SIG-M5 (cell line): Measurements from ENCODE around the gene REP15.
"Not testable (repeated sequence)": the region's sequence is repeated elsewhere in the genome, so short reads cannot be mapped to it uniquely, and the experiment has no call there.

ENCODE experiments used
- DNase-seq: peaks from one replicate; lab custom pipeline; 2025; lab: John Stamatoyannopoulos, UW

Gene REP15

DNA sequence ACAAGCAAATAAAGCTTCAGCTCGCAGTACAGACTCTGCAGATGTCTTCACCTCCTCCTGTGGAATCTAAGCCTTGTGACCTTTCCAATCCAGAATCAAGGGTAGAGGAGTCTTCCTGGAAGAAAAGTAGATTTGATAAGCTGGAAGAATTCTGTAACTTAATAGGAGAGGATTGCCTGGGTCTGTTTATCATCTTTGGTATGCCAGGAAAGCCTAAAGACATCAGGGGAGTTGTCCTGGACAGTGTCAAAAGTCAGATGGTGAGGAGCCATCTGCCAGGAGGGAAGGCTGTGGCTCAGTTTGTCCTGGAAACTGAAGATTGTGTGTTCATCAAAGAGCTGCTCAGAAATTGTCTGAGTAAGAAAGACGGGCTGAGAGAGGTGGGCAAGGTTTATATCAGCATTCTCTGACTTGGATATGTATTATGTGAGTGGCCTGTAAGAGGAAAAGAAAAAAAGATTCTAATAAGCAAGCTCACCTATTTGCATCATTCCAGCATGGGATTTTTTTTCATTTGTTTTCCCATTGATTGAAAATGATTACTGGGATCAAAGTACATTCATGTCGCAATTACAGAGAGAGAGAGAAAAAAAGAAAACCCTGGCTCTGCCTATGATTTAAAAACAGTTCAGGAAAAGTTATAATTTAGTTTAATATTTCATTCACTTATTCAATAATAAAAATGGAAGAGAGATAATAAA lies 767 bp downstream of the REP15 start:
- DNase-seq, result no peak

DNA sequence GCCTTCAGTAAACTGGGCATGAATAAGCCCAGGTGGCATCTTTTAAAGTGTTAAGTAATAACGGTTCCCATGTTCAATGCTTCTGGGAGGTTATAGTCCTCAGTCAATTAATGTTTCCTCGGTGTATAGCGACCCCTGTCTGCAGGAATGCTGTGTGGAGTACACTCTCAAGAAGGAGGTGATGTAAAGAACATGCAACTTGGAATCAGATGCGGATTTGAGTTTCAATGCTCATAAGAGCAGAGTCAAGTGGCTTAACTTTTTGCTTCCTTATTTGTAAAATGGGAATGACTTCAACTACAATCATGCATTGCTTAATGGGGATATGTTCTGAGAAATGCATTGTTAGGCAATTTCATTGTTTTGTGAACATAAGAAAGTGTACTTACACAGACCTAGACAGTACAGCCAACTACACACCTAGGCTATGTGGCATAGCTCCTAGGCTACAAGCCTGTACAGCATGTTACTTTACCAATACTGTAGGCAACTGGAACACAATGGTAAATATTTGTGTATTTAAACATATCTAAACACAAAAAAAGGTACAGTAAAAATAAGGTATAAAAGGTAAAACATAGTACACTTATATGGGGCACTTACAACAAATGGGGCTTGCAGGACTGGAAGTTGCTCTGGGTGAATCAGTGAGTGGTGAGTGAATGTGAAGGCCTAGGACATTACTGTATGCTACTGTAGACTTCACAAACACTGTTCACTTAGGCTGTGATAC lies 7.6 kb downstream of the REP15 start:
- DNase-seq, result peak; percentile 15

DNA sequence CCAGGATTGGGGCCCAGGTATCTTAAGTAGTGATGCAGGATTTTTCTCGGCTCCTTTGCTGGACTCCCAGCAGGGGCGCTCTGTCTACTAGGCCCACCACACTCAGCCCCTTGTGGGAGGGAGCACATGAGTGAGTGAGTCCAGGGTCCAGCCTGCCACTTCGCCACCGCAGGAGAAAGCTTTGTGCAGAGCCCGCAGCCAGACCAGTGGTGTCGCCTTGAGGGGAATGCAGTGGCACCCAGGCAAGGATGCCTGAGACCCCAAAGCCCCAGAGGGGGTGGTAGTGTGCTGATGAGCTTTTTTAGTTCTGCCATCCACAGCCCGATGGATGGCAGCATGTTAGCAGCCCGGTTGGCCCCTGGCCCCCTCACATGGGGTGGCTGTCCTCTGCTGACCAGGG lies 9.0 kb downstream of the REP15 start:
- no peak for DNase-seq

- DNase-seq, result no peak
Observed at GRCh38 chr12:27707216-27707615, 11.0 kb downstream of the REP15 start.

- no peak for DNase-seq
Observed at GRCh38 chr12:27709212-27709931, 13.1 kb downstream of the REP15 start.

- DNase-seq, result no peak
Observed at GRCh38 chr12:27709932-27710591, 13.8 kb downstream of the REP15 start.

GRCh38 chr12:27710592-27711316 lies 14.5 kb downstream of the REP15 start, which contains the start of gene MRPS35:
TSS of gene MRPS35 (plus strand) at chr12:27710832. CDS start at chr12:27710844, 12 bp downstream.
- peak; percentile 47 for DNase-seq

- DNase-seq, result no peak
Observed at GRCh38 chr12:27711317-27711682, 15.1 kb downstream of the REP15 start.

- DNase-seq, result peak; percentile 45
Observed at GRCh38 chr12:27711967-27712366, 15.7 kb downstream of the REP15 start.

DNA sequence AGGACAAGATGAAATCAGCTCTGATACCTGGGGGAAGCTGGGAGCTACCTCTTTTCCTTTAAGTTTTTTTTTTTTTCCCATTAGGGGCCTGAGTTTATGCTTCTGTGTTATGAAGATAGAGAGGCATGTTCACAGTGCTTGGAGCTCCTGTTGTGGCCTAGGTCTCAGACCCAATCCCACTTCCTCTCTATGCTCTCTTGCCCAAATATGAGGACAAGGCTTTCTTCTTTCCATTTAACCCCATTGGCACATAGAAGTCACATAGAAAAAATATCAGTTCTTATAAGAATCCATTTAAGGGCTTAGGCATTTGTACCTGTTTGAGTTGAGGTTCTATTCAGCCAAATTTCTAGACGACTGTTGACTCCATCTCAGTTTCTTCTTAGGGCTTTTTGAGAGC lies 27.0 kb downstream of the REP15 start:
- DNase-seq, result no peak

- no peak for DNase-seq
Observed at GRCh38 chr12:27730097-27730588, 33.9 kb downstream of the REP15 start.

- DNase-seq, result no peak
Observed at GRCh38 chr12:27732281-27732680, 36.0 kb downstream of the REP15 start.

DNA sequence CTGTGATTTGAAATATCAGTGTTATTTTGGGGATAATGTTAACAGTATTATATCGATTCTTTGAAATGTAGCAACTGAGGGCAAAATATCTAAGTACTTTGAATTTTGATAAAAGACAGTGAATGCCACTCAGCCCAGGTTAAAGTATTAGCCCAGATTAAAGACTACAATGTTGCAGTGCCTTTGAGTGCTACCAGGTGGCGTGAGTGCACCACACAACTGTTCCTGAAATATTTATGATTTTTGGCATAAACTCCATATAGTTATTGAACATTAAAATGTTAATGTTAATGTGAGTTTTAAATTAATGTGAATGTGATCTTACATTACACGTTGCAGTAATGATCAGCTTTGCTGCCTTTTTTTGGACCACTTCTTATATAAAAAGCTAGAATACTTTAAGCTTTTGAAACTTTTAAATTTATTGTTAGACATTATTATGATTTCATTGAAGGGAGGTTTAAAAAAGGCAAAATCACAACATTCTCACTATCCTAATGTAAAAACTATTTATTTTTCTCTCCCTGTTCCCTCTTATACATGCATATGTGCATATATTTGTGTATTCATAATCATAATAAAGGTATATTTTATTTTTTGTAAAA lies 36.9 kb downstream of the REP15 start:
- DNase-seq, result no peak

- no peak for DNase-seq
Observed at GRCh38 chr12:27733791-27734190, 37.5 kb downstream of the REP15 start.

GRCh38 chr12:27734321-27734720 lies 38.1 kb downstream of the REP15 start:
- DNase-seq, result not testable (repeated sequence)

GRCh38 chr12:27743601-27744000 lies 47.4 kb downstream of the REP15 start:
- no peak for DNase-seq

DNA sequence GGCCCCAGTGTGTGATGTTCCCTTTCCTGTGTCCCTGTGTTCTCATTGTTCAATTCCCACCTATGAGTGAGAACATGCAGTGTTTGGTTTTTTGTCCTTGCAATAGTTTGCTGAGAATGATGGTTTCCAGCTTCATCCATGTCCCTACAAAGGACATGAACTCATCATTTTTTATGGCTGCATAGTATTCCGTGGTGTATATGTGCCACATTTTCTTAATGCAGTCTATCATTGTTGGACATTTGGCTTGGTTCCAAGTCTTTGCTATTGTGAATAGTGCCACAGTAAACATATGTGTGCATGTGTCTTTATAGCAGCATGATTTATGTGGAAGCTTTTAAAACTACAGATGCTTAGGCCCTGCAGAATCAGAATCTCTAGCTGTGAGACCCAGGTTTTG lies 49.5 kb downstream of the REP15 start:
- DNase-seq, result not testable (repeated sequence)
